Lower leg skin (tissue), 3 donors: ENCODE measurements around the gene UBE2G2.

Experiments
- CTCF ChIP-seq, 3 donors: fragments of 450-650 bp; IDR thresholded peaks; one replicate each; pipeline ENCODE4 v1.5.1; 2016; ENCODE audit warnings: antibody characterized with exemption in 3 of 3, mild to moderate bottlenecking in 3 of 3, moderate library complexity in 2 of 3
- POLR2A ChIP-seq, 2 donors: fragments of 450-650 bp; IDR thresholded peaks; one replicate each; pipeline ENCODE4 v1.6.1; 2016 to 2017; ENCODE audit warnings: antibody characterized with exemption in 2 of 2, mild to moderate bottlenecking in 1 of 2, moderate library complexity in 1 of 2

DNA sequence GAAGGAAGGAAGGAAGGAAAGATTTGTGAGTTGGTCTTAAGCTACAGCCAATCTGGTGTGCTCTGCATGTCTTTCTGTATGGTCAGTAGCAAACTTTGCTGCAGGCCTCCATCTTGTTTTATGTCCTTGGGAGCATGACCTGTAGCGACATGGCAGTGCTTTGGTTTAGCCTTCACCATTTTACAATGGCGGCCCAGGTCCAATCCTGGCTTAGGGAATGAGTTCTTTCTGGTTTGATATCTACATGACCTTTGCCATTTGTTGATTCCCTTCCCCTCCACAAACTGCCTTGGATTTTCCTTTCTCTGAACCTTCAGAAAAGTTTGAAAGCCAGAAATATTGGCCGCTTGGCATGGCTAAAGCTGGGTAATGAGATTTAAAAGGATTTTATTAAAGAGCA lies 59.7 kb downstream of the UBE2G2 start:
- no peak for TF ChIP-seq POLR2A (IDR thresholded peaks at IDR 0.05)
- TF ChIP-seq CTCF (IDR thresholded peaks at IDR 0.05) = no peak
